Cardiac septum (tissue), 1 donor: ENCODE results near the gene HOXC11. TPM values are rescaled to one million over a fixed set of nuclear protein-coding genes. Genes with fewer than 3 reads are reported as not detected.

ENCODE experiments used
- DNase-seq: peaks from one replicate; pipeline ENCODE4 v3.0.0-alpha.2; 2020; ENCODE audit warnings: low spot score
- intact Hi-C: fragments of 100-400 bp; cut with DNase I; formaldehyde crosslinking; loops from one replicate; pipeline ENCODE4 v1.14.0; 2022
- total RNA-seq: library from RNA; stranded (reverse); fragmentation: NEBNext Ultra II Directional; extraction: Animal tissue kit (Norgen Biotek cat#: 25700); gene quantifications from one replicate; pipeline ENCODE4 v1.2.1, GENCODE V29; 2021
- donor health status: DM: no; HTN: no; CAD: no.

HOXC11 gene
- total RNA-seq, 1 donor from 2014 or later: not detected

DNA sequence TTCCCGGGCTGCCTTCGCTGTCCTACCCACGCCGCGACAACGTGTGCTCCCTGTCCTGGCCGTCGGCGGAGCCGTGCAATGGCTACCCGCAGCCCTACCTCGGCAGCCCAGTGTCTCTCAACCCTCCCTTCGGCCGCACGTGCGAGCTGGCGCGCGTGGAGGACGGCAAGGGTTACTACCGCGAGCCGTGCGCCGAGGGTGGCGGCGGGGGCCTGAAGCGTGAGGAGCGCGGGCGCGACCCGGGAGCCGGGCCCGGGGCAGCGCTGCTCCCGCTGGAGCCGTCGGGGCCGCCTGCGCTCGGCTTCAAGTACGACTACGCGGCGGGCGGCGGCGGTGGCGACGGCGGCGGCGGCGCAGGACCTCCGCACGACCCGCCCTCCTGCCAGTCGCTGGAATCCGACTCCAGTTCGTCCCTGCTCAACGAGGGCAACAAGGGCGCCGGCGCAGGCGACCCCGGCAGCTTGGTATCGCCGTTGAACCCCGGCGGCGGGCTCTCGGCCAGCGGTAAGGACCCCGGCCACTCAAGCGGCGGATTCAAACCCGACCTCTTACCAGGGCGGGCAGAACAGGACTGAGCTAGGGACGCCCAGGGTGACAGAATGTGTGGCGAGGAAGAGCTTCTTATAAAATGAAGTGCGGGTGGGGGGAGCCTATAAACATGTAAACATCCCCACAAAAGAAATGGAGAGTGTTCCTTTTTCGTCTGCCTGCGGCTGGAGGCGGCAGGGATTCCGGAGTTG is 17.7 kb upstream of the HOXC11 start:
- DNase-seq: no peak
- intact Hi-C loops: no loop called here

GRCh38 chr12:53955776-53956250 is 17.1 kb upstream of the HOXC11 start:
- intact Hi-C loops: no loop called here
- no peak for DNase-seq

GRCh38 chr12:53956251-53956887 is 16.6 kb upstream of the HOXC11 start:
- intact Hi-C loops: no loop called here
- DNase-seq: no peak

GRCh38 chr12:53956914-53957536 is 15.9 kb upstream of the HOXC11 start:
- DNase-seq: no peak

DNA sequence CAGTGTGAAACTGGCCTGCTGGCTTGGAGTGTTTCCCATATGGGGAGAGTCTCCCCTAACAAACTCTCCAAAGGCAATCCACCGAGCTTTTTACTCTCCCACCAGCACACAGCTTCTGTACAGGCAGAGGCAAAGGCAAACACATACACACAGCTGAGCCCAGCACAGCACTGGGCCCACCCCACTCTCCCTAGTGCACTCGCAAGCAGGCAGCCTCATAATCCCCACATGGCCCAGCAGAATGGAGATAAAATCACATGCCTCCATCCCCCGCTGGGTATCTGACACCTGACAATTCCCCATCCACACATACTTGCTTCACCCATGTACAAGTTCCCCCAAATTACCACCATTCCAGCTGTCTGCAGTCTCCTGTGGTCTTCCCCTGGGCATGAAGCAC is 14.8 kb upstream of the HOXC11 start:
- DNase-seq: no peak
- intact Hi-C loops: no loop called here

More at GRCh38 chr12:53956914-53957536, 15.9 kb upstream of the HOXC11 start:
- intact Hi-C loops: no loop called here

GRCh38 chr12:53959314-53959713 is 13.6 kb upstream of the HOXC11 start:
- no peak for DNase-seq
- intact Hi-C loops: no loop called here

DNA sequence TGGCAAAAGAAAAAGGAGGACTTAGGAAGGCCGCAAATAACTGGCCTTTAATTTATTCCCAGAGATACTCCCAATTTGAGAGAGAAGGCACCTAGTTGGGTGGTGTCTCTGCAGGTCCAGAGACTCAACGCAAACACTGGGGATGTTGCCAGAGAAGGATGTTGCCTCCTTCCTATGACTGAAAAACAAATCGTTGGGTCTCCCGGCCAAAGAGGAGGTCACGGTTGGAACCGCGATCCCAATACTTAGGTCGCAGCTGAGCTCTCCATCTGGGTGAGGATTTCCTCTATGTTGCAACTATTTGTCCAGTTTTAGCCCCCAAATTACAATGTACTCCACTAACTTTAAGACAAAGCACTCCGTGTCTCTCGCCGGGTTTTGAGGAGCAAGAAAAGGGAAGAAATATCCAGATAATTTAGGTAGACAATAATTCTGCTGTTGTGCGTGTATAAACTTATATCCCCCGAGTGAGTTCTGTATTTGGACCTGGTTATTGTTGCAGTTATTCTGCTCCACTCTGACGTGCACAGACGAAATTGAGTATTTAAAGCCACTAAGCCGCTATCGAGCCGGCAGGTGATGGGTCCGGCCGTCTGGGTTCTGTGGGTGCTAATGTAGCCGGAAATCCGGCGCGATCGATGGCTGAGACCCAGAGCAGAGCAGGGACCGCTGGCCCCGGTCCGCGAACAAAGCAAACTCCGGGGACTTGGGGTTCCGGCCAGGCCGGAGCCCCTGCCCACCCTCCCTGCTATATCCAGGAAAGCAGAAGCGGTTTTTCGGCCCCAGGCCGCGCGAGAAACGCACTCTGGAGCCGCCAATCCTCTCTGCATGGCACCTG is 12.5 kb upstream of the HOXC11 start:
- DNase-seq: peak; percentile 53
- intact Hi-C loops: no loop called here

DNA sequence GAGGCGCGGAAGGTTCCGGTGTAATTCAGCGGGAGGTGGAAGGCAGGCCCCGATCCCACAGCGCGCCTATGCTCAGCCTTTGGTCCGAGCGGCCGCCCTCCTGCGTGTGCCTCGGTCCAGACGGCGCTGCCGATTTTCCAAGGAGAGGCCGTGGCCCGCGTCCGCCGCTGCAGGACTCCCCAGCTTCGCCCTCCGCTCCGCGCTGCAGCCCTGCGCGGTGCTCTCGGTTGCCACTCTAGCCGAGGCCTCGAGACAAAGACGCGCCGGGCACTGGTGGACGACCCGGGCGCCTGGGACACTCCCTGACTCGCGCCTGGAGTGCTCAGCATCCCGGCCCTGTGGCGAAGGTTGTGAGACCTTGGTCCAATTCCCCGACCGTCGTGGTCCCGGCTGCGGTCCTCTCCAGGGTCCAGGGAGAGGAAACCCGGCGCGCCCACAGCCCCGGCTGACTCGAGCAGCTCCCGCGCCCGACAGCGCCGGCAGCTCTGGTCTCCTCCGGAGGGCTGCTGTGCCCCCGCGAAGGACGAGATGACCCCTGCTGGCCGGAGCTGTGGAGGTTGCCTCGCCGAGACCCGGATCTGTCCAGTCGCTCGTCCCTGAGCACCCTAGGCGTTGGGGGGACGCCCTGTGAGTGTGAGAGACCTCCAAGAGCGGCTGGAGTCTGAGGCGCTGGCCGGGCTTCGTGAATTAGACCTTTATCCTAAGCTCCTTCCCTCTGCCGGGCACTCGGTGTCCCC is 11.7 kb upstream of the HOXC11 start:
- DNase-seq: peak; percentile 69
- intact Hi-C loops: no loop called here

- DNase-seq: no peak
- intact Hi-C loops: no loop called here
These were observed 9.9 kb upstream of the HOXC11 start for GRCh38 chr12:53963005-53963404.

DNA sequence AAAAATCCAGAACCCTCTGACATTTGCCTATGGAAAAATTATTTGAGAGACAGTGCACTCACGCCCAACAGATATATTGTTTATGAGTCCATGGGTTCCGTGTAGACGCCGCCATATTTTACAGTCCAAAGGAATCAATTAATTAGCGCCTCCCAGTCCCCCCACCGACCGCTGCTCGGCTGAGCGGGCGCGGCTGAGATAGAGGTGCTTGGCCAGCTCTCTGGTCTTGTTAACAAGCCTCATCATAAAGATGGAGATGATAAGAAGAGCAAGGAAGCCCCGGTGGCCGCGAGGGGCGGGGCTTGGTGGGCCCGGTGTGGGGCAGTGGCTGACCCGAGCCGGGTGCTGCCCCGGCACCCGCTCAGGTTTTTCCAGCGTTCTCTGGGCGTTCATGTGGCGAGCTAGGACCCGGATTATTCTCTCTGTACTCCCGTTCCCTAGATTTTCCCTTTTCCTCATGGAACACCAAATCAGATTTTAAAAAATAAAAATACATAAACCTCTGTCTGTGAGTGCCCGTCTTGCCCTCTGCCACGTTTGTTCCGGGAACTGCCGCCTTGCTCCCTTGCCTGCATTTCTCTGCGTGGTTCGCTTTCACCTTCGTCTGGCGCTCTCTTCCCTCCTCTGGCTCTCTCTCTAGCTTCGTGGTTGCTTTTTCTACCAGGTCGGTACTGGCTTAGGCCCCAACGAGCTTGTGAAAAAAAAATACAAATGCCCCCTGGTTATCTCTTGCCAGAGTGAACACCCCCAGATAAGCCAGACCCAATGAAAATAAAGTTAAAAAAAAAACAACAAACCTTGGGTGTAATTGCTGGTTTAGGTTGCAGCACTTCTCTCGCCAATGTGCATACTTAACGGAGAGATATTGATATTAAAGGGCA is 9.3 kb upstream of the HOXC11 start:
- DNase-seq: no peak
- intact Hi-C loops: no loop called here

- intact Hi-C loops: no loop called here
- no peak for DNase-seq
These were observed 8.6 kb upstream of the HOXC11 start for GRCh38 chr12:53964315-53964713.

- no peak for DNase-seq
- intact Hi-C loops: no loop called here
These were observed 7.4 kb upstream of the HOXC11 start for GRCh38 chr12:53965281-53966084.

- intact Hi-C loops: no loop called here
These were observed 6.9 kb upstream of the HOXC11 start for GRCh38 chr12:53966085-53966384.

GRCh38 chr12:53966385-53967133 is 6.4 kb upstream of the HOXC11 start:
- intact Hi-C loops: no loop called here
- DNase-seq: no peak

More at GRCh38 chr12:53966085-53966384, 6.9 kb upstream of the HOXC11 start:
- no peak for DNase-seq

GRCh38 chr12:53967421-53967925 is 5.5 kb upstream of the HOXC11 start:
- intact Hi-C loops: no loop called here
- DNase-seq: no peak

- no peak for DNase-seq
- intact Hi-C loops: no loop called here
These were observed 4.5 kb upstream of the HOXC11 start for GRCh38 chr12:53968214-53969127.
